ENCODE measurements around the gene NR1H2.
"Not testable (repeated sequence)": the region's sequence is repeated elsewhere in the genome, so short reads cannot be mapped to it uniquely, and the experiment has no call there.

The NR1H2 gene

GRCh38 chr19:50347089-50347581 is 29.1 kb upstream of the NR1H2 start:
- not testable (repeated sequence) for DNase-seq

GRCh38 chr19:50349277-50350057 is 26.8 kb upstream of the NR1H2 start:
- no peak for DNase-seq

- DNase-seq, result no peak
Measured at GRCh38 chr19:50352242-50352641, 24.0 kb upstream of the NR1H2 start.

DNA sequence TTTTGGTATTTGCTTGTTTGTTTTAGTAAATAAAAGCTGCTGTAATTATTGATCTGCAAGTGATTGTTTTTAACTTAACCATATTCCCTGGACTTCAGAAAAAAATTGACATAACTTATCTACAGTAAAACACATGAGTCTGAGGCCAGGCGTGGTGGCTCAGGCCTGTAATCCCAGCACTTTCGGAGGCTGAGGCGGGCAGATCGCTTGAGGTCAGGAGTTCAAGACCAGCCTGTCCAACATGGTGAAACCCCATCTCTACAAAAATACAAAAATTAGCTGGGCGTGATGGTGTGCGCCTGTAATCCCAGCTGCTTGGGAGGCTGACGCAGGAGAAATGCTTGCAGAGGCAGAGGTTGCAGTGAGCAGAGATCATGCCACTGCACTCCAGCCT is 22.8 kb upstream of the NR1H2 start:
- DNase-seq, result not testable (repeated sequence)

- DNase-seq, result no peak
Measured at GRCh38 chr19:50356691-50357177, 19.5 kb upstream of the NR1H2 start.

GRCh38 chr19:50357178-50358100 is 18.8 kb upstream of the NR1H2 start:
- peak; percentile 58 to 85 for DNase-seq

DNA sequence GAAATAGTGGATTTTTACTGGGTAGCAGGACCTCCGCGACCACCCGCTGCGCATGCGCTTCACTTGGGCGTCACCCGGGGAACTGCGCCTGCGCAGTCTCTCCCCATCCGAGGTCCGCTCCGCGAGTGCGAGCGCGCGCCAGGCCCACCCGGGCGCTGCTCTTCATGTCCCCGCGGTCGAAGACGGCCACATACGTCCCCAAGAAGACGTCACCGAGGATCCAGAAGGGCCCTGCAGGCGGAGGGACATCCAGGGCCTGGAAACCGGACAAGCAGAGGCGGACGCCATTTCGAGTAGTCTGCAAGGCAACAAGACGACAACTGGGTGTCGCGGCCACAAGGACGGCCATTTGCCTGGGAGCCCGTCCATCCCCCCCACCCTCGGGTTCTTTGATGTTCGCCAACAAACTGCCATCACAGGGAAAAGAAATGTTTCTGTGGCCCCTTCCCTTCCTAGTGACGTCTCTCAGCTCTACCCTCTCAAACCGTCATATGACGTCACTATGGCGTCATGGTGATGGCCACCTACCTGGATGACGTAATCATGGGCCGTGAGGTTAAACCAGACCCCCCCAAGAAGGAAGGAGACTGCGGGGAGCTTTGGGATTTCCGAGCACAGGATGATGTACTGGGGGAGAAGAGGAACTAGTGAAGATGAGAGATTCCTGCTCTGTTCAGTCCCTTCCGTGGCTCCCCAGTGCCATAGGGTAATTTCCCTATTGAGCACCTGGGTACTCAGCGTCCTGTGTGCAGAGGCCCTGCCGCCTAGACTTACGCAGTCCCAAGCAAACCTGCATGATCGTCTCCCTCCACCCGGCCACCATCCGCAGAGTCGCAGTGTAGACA is 17.6 kb upstream of the NR1H2 start:
- peak; percentile 37 to 54 for DNase-seq

DNA sequence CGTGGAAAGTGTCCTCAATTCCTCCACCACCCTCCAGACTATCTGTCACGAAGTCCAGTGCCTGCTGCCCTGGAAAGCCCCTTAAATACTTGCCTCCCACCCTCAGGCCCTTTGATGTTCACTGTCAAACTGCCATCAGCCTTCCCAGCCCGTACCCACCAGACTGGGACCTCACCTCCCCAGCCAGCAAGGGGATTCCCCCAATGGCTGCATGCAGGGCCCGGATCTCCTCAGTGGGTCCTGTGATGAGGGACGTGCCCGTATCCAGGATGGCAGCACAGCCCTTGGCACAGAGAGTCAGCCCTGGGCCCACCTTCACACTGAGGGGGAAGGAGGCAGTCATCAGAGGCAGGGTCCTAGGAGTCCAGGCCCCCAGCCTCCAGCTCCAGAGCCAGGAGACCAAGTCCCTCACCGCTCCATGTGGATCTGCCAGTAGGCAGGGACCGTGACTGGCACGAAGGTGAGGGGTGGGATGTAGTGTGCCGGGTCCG is 16.9 kb upstream of the NR1H2 start:
- no peak for DNase-seq

DNA sequence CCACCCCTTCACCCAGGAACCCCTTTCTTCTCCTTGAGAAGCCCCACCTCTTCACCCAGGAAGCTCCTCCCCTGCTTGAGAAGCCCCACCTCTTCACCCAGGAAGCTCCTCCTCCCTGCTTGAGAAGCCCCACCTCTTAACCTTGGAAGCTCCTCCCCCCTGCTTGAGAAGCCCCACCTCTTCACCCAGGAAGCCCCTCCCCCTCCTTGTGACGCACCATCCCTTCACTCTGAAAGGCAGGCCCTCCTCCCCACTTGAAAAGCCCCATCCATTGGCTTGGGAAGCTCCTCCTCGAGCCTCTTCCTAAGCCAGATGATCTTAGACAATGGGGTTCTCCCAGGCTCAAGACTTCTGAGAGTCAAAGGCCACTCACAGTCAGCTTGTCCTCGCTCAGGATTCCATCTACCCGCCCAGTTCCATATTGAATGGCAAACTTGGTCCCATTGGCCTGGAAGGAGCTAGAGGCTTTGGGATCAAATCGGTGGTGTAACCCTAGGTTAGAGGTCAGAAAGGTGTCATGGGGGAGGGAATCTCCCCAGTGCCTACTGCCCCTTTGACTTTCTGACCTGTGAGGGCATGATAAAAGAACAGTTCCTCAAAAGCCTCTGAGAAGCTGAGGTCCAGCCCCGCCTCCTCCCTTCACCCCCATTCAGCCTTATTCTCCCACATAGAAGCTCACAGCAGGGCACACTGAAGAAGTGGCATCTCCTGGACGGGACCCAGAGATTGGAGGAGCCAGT is 14.8 kb upstream of the NR1H2 start:
- no peak for DNase-seq

DNA sequence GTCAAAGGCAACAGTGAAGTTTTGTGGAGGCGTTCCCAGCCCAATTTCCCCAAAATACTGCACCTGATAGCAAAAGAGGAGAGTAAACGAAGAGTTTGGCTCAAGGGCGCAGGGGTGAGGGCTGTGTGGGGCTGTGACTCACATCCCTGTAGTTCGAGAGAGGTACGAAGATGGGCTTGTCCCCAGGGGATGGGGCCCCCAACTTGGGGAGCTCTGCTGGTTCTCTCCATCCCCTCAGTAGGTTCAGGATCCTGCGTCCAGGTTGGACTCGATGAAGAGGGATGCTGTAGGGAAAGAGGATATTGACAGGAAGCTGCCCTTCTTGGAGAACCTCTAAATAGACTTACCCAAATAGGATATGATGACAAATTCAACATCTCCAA is 14.2 kb upstream of the NR1H2 start:
- DNase-seq, result no peak

DNA sequence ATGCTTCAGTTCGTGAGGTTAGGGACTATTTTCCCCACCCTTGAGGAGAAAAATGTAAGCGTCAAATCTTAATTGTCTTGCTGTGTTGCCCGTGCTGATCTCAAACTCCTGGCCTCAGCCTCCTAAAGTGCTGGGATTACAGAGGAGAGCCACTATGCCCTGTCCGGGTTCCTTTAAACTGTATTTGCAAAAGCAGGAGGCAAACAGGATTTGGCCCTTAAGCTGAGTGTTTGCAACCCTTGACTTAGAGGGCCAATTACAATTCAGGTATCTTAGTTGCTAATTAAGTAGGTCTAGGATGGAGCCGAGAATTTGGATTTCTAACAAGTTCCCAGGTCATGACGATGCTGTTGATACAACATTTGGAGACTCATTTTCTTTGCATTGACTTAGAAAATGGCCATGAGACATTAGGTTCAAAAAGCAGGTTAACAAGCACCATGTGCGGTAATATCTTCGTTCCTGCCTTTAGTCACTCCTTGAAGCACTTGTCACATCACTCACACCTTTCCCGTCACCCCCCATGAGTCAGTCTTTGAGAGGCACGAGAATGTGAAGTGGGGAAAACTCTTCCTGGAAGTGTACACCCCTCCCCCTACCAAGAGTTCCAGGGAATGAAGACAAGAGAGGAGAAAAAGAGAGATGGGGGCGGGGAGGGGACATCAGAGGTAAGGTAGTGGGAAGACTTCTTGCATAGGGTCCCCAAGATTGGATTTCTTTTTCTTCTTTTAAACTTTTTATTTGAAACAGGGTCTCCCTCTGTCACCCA is 13.4 kb upstream of the NR1H2 start:
- DNase-seq, result no peak

- DNase-seq, result no peak
Measured at GRCh38 chr19:50365434-50366306, 10.6 kb upstream of the NR1H2 start, which contains the start of gene NAPSA. Gene NAPSA (minus strand): TSS chr19:50365639. CDS start chr19:50365621, 18 bp downstream.

DNA sequence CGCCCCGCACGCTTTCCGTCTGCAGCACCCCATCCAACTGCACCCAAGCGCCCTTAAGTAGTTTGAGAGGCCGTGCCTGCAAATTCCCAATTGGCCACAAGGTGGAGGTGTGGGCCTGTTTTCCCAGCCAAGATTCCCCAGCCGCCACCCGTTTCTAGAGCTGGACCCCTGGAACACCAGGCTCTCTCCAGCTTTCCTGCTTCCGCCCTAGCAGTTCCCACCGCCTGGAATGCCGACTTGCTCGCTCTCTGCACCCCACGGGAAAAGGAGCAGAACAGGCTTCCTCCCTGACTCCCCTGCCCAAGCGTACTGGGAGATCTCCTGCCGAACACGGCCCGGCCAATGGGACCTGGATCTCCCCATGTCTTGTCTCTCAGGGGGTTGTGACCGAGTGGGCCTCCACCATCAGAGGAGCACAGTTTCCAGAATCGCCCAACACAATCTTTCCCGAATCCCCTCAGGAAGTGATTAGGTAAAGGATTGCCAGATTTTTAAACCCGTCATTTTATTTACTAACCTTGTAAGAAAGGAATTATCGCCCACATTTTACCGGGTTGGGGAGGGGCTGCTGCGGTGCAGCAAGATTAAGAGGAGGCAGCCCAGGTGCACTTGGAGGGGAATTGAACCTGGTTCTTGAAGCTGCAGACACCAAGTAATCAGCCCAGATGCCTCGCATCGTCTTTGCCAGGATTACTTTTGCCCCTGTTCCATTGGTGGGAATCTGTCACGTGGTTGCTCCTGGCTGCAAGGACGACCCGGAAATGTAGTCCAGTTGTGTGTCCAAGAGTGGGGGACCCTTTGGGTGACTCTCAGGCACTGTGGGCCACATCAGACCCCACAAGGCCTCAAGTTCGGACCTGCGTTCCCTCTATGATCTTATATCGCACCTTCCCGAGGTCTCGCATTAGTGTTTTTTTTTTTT is 7.3 kb upstream of the NR1H2 start:
- peak; percentile 77 to 87 for DNase-seq

GRCh38 chr19:50371914-50372475 is 4.3 kb upstream of the NR1H2 start:
- no peak for DNase-seq

- DNase-seq, result peak in 1 of 2 experiments; percentile 22
Measured at GRCh38 chr19:50377051-50377461, 799 bp downstream of the NR1H2 start.

DNA sequence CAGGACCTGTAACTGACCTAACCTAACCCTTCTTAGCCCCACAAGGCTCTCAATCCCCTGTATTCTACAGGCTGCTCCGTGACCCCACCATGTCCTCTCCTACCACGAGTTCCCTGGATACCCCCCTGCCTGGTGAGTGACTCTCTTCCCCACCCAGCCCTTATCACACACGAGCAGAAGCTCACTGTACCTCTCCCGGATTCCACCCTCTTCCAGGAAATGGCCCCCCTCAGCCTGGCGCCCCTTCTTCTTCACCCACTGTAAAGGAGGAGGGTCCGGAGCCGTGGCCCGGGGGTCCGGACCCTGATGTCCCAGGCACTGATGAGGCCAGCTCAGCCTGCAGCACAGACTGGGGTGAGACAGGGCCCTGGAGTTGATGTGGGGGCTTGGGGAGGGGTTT is 1.3 kb downstream of the NR1H2 start:
- DNase-seq, result no peak

DNA sequence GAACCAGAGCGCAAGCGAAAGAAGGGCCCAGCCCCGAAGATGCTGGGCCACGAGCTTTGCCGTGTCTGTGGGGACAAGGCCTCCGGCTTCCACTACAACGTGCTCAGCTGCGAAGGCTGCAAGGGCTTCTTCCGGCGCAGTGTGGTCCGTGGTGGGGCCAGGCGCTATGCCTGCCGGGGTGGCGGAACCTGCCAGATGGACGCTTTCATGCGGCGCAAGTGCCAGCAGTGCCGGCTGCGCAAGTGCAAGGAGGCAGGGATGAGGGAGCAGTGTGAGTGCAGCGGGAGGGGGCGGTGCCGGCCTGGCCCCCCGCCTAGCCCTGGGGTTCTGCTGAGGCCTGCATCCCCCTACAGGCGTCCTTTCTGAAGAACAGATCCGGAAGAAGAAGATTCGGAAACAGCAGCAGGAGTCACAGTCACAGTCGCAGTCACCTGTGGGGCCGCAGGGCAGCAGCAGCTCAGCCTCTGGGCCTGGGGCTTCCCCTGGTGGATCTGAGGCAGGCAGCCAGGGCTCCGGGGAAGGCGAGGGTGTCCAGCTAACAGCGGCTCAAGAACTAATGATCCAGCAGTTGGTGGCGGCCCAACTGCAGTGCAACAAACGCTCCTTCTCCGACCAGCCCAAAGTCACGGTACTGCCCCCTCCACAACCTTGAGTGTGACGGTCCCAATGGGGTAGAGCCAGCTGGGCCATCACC is 2.1 kb downstream of the NR1H2 start:
- DNase-seq, result no peak

- no peak for DNase-seq
Measured at GRCh38 chr19:50378863-50379236, 2.6 kb downstream of the NR1H2 start.

All from NCI-H187 (cell line).